GM12865 (cell line): ENCODE data around the gene PLXNA2.

Experiments
- DNase-seq: peaks from one replicate; pipeline ENCODE4 v3.0.0; 2010; ENCODE audit warnings: low read depth
- H3K4me3 ChIP-seq: 2 replicates; pipeline ENCODE4 v1.5.1; 2011; ENCODE audit warnings: mild to moderate bottlenecking, low read depth, low read length, control low read depth
- TF ChIP-seq, protein P1 (sequence below): IDR thresholded peaks from 2 replicates; pipeline ENCODE4 v1.5.1; 2011; ENCODE audit warnings: low read length, control low read depth, low read depth, inconsistent platforms; ENCODE audit not compliant: insufficient read depth; ENCODE audit errors: missing control alignments

Gene PLXNA2

DNA sequence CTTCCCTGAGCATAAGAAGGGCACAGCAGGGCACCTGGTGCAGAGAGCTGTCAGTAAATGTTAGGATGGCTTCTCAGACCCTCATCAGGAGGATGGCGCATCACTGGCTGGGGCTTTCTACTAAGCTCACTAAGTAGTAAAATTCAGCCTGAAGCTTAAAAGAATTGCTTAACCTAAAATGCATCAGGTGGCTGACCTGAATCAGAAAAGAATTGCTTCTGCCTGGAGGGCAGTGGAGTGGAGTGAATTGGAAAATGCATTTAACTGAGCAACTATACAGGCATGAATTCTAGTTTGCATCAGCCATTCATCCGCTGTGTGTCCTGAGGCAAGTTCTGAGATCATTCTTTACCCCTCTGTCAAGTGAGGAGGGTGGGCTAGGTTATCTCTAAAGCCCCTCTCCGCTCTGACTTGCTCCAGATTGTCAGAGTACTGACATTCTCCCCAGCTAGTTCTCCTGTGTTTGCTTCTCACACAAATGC, 191.2 kb downstream of the PLXNA2 start:
- TF ChIP-seq, protein P1, sequence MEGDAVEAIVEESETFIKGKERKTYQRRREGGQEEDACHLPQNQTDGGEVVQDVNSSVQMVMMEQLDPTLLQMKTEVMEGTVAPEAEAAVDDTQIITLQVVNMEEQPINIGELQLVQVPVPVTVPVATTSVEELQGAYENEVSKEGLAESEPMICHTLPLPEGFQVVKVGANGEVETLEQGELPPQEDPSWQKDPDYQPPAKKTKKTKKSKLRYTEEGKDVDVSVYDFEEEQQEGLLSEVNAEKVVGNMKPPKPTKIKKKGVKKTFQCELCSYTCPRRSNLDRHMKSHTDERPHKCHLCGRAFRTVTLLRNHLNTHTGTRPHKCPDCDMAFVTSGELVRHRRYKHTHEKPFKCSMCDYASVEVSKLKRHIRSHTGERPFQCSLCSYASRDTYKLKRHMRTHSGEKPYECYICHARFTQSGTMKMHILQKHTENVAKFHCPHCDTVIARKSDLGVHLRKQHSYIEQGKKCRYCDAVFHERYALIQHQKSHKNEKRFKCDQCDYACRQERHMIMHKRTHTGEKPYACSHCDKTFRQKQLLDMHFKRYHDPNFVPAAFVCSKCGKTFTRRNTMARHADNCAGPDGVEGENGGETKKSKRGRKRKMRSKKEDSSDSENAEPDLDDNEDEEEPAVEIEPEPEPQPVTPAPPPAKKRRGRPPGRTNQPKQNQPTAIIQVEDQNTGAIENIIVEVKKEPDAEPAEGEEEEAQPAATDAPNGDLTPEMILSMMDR, result no peak
- H3K4me3 ChIP-seq, result no peak overlapping the region
- no peak for DNase-seq

DNA sequence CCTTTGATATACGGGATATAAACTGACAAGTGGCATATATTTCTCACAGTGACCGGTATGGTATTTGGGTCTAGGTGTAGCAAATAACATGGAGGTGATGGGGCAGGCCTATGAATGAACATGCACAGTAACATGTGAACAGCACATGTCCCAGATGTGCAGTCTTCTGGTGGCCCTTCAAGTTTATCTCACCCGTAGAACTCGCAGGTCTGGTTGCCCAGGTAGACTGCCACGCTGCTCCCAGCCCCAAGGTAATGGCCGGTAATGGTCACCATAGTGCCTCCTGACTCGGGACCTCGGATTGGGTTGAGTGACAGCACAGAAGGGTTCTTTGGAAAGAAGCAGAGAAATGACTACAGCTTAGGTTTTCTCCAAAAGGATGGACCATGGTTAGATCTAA, 192.0 kb downstream of the PLXNA2 start:
- H3K4me3 ChIP-seq, result no peak overlapping the region
- TF ChIP-seq, protein P1, result no peak
- no peak for DNase-seq

DNA sequence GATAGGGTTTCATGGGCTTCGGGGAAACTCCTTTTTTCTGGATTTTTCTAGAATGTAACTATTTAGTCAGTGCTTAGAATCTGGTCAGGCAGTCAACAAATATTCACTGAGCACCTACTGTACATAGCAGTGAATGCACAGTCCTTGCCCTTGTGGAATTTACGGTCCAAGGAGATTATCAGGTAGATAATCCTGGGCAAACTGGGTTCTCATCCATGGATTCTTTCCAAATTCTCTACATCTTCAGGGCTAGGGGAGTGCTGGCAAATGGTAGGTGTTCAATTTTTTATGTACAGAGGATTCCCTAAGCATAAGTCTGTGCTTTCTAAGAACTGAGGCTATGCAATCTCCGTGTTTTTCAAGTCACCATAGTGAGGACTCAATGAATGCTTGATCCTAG, 192.5 kb downstream of the PLXNA2 start:
- TF ChIP-seq, protein P1, result no peak
- H3K4me3 ChIP-seq, result no peak overlapping the region
- DNase-seq, result no peak

DNA sequence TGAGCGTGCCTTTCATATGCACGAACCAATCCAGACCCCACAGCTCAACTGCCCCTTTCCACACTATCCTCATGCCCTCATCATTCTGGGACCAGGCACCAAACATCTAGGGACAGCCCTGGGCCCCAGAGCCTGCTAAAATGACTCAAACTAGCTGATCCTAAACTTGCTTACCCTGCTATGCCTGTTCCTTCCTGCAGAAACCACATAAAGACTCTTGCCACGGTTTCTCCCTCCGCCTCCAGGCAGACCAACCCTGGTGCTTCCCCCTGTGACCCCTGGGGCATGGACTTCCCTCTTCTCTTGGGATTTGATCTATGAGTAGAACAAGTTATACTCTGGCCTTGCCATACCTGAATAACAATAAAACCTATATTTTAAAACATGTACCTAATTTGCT, 195.3 kb downstream of the PLXNA2 start:
- TF ChIP-seq, protein P1, result no peak
- no peak overlapping the region for H3K4me3 ChIP-seq
- DNase-seq, result no peak

DNA sequence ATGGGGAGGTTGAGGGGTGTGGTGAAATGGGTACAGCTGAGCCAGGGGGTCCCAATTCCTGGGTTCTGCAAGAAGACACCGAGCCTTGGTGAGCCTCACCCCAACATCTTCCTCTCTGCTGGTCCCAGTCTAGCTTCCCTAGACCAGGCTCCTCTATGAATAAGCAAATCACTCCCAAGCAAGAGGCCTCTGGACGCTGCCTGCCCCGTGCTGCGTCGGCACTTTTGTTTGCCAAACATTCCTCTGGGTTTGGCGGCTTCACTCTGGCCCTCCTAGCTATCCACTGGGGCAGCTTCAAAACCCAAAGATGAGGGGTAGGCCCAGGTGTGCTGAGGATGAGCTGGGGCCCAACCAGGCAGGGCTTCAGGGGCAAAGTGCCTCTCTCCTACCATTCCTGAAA, 196.2 kb downstream of the PLXNA2 start:
- TF ChIP-seq, protein P1, result no peak
- no peak overlapping the region for H3K4me3 ChIP-seq
- no peak for DNase-seq

DNA sequence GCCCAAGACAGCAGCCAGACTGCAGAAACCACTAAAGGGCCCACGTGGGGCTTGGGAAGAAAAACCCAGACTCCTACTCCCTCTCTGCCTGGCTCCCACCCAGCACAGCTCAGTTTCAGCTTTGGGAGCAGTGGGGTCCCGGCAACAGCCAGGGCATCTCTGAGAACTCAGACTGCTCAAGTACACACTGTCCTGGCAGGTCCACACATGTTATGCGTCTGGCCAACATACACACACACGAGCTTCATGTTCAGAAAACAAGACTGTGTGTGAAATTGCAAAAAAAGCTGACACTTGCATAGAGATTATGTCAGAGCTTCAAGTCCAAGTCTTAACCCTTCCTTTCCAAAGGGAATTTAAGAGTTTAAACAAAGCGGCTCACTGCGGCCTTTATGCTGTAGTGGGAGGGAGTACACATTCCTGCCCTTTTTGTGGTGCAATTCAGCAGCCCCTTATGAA, 196.7 kb downstream of the PLXNA2 start:
- TF ChIP-seq, protein P1, result no peak
- DNase-seq, result no peak
- no peak overlapping the region for H3K4me3 ChIP-seq
